G401.6 (cell line): ENCODE data around the gene ADAMTS17.
"Not testable (repeated sequence)": the region's sequence is repeated elsewhere in the genome, so short reads cannot be mapped to it uniquely, and the experiment has no call there.

Source experiments
- FAIRE-seq: peaks from 2 replicates; lab custom pipeline; 2012; peaks lifted over from hg19 to GRCh38; lab: Jason Lieb, UNC

ADAMTS17 gene

GRCh38 chr15:99987701-99988100, 354.1 kb downstream of the ADAMTS17 start:
- no peak for FAIRE-seq

- no peak for FAIRE-seq
These were observed 354.7 kb downstream of the ADAMTS17 start for GRCh38 chr15:99987119-99987506.

- no peak for FAIRE-seq
These were observed 355.3 kb downstream of the ADAMTS17 start for GRCh38 chr15:99986297-99987118.

GRCh38 chr15:99985878-99986277, 355.9 kb downstream of the ADAMTS17 start:
- no peak for FAIRE-seq

- FAIRE-seq = no peak
These were observed 357.1 kb downstream of the ADAMTS17 start for GRCh38 chr15:99984491-99985243.

- FAIRE-seq = no peak
These were observed 357.9 kb downstream of the ADAMTS17 start for GRCh38 chr15:99983886-99984286.

- no peak for FAIRE-seq
These were observed 358.4 kb downstream of the ADAMTS17 start for GRCh38 chr15:99983171-99983885.

GRCh38 chr15:99982662-99983061, 359.1 kb downstream of the ADAMTS17 start:
- FAIRE-seq = no peak

- no peak for FAIRE-seq
These were observed 359.7 kb downstream of the ADAMTS17 start for GRCh38 chr15:99981839-99982658.

GRCh38 chr15:99981191-99981647, 360.6 kb downstream of the ADAMTS17 start:
- no peak for FAIRE-seq

- no peak for FAIRE-seq
These were observed 361.0 kb downstream of the ADAMTS17 start for GRCh38 chr15:99980752-99981151.

GRCh38 chr15:99979886-99980285, 361.9 kb downstream of the ADAMTS17 start:
- not testable (repeated sequence) for FAIRE-seq

GRCh38 chr15:99979371-99979770, 362.4 kb downstream of the ADAMTS17 start:
- no peak for FAIRE-seq

GRCh38 chr15:99978426-99978825, 363.3 kb downstream of the ADAMTS17 start:
- FAIRE-seq = no peak

- no peak for FAIRE-seq
These were observed 363.8 kb downstream of the ADAMTS17 start for GRCh38 chr15:99977929-99978328.

GRCh38 chr15:99976811-99977271, 364.9 kb downstream of the ADAMTS17 start:
- no peak for FAIRE-seq

GRCh38 chr15:99976000-99976399, 365.8 kb downstream of the ADAMTS17 start:
- FAIRE-seq = no peak

- FAIRE-seq = no peak
These were observed 367.5 kb downstream of the ADAMTS17 start for GRCh38 chr15:99974246-99974645.

- FAIRE-seq = no peak
These were observed 368.4 kb downstream of the ADAMTS17 start for GRCh38 chr15:99973351-99973750.

- FAIRE-seq = no peak
These were observed 370.8 kb downstream of the ADAMTS17 start for GRCh38 chr15:99970891-99971430.

- no peak for FAIRE-seq
These were observed 372.4 kb downstream of the ADAMTS17 start for GRCh38 chr15:99969261-99969920.
